C4-2B (cell line): ENCODE data around the gene TWF2.

Experiments
- ZFX ChIP-seq: fragments of 450-650 bp; IDR thresholded peaks from 2 replicates; pipeline ENCODE4 v1.6.1; 2017
- TF ChIP-seq, protein P1 (sequence below): fragments of 450-650 bp; conservative IDR thresholded peaks from 2 replicates; pipeline ENCODE4 v1.5.1; 2017; ENCODE audit warnings: mild to moderate bottlenecking

DNA sequence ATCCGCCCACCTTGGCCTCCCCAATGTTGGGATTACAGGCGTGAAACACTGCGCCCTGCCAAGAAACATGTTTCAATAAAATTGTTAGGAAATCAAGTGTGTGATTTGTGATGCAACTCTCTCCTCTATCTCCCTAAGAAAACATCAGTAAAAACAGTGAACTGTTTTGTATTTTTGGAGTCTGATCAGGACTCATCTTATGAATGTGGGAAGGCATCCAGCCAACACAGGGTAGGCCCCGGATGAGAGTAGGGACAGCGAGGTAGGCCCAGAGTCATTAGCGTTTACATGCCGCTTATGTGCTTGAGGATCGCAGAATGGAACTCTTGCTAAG lies 47.8 kb upstream of the TWF2 start:
- TF ChIP-seq, protein P1, sequence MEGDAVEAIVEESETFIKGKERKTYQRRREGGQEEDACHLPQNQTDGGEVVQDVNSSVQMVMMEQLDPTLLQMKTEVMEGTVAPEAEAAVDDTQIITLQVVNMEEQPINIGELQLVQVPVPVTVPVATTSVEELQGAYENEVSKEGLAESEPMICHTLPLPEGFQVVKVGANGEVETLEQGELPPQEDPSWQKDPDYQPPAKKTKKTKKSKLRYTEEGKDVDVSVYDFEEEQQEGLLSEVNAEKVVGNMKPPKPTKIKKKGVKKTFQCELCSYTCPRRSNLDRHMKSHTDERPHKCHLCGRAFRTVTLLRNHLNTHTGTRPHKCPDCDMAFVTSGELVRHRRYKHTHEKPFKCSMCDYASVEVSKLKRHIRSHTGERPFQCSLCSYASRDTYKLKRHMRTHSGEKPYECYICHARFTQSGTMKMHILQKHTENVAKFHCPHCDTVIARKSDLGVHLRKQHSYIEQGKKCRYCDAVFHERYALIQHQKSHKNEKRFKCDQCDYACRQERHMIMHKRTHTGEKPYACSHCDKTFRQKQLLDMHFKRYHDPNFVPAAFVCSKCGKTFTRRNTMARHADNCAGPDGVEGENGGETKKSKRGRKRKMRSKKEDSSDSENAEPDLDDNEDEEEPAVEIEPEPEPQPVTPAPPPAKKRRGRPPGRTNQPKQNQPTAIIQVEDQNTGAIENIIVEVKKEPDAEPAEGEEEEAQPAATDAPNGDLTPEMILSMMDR: no peak
- TF ChIP-seq ZFX: no peak
